ENCODE measurements around the gene MRPL40.

The MRPL40 gene

GRCh38 chr22:19405652-19406051, 26.7 kb upstream of the MRPL40 start:
- Histone ChIP-seq H3F3A (ENCODE audit: insufficient read depth, low read length) (no peaks in the 10 kb centered on the region), H3K36me3 (replicated peaks; ENCODE audit: insufficient read depth, low read length) (peaks cover 16% of the 10 kb centered on the region), H3K27ac (ENCODE audit: low read length) (no peak overlapping the region), H3K4me1 (ENCODE audit: low read length) (no peaks in the 10 kb centered on the region), H3K4me3 (ENCODE audit: low read length) (no peak overlapping the region), H3K9ac (ENCODE audit: low read length) (no peak overlapping the region), H3K9me3 (replicated peaks; ENCODE audit: insufficient read depth, low read length) (no peaks in the 10 kb centered on the region), H3K9me2 (replicated peaks; ENCODE audit: insufficient read depth, low read length) (no peaks in the 10 kb centered on the region), H3K79me2 (ENCODE audit: low read length) (peaks cover 62% of the 10 kb centered on the region), H3K27me3 (replicated peaks; ENCODE audit: insufficient read depth, low read length) (no peaks in the 10 kb centered on the region), H4K20me1 (ENCODE audit: insufficient read depth, low read length) (peaks cover 2% of the 10 kb centered on the region; the same call in 1 of the 2 replicates), H3K4me2 (ENCODE audit: low read depth, low read length) (no peak overlapping the region), H2AFZ (ENCODE audit: low read length) (no peak overlapping the region)
- TF ChIP-seq EZH2 (optimal IDR thresholded peaks at IDR 0.05; ENCODE audit: low read depth, low read length) = no peak
- TF ChIP-seq CTCF (IDR thresholded peaks at IDR 0.05; ENCODE audit: low read length) = no peak
- no peak for TF ChIP-seq EZH2phosphoT487 (IDR thresholded peaks at IDR 0.05; ENCODE audit: low read length)
- no peak for DNase-seq

- Histone ChIP-seq H3K9me3 (replicated peaks; ENCODE audit: insufficient read depth, low read length) (no peaks in the 10 kb centered on the region), H3K9me2 (replicated peaks; ENCODE audit: insufficient read depth, low read length) (no peaks in the 10 kb centered on the region), H3K27ac (ENCODE audit: low read length) (no peak overlapping the region), H3K4me3 (ENCODE audit: low read length) (no peak overlapping the region), H3F3A (ENCODE audit: insufficient read depth, low read length) (no peaks in the 10 kb centered on the region), H3K4me2 (ENCODE audit: low read depth, low read length) (no peak overlapping the region), H2AFZ (ENCODE audit: low read length) (no peak overlapping the region), H3K79me2 (ENCODE audit: low read length) (peaks cover 68% of the 10 kb centered on the region), H4K20me1 (ENCODE audit: insufficient read depth, low read length) (peaks cover 9% of the 10 kb centered on the region), H3K27me3 (replicated peaks; ENCODE audit: insufficient read depth, low read length) (no peaks in the 10 kb centered on the region), H3K36me3 (replicated peaks; ENCODE audit: insufficient read depth, low read length) (peaks cover 20% of the 10 kb centered on the region), H3K9ac (ENCODE audit: low read length) (no peak overlapping the region), H3K4me1 (ENCODE audit: low read length) (no peaks in the 10 kb centered on the region)
- TF ChIP-seq CTCF (IDR thresholded peaks at IDR 0.05; ENCODE audit: low read length) = no peak
- no peak for TF ChIP-seq EZH2phosphoT487 (IDR thresholded peaks at IDR 0.05; ENCODE audit: low read length)
- TF ChIP-seq EZH2 (optimal IDR thresholded peaks at IDR 0.05; ENCODE audit: low read depth, low read length) = no peak
- DNase-seq = no peak
Measured at GRCh38 chr22:19406281-19406811, 26.0 kb upstream of the MRPL40 start.

GRCh38 chr22:19406846-19407245, 25.5 kb upstream of the MRPL40 start:
- Histone ChIP-seq H3K4me3 (ENCODE audit: low read length) (no peak overlapping the region), H3K9me2 (replicated peaks; ENCODE audit: insufficient read depth, low read length) (no peaks in the 10 kb centered on the region), H3K36me3 (replicated peaks; ENCODE audit: insufficient read depth, low read length) (peaks cover 19% of the 10 kb centered on the region), H4K20me1 (ENCODE audit: insufficient read depth, low read length) (peaks cover 14% of the 10 kb centered on the region), H3K27me3 (replicated peaks; ENCODE audit: insufficient read depth, low read length) (no peaks in the 10 kb centered on the region), H3K9ac (ENCODE audit: low read length) (no peak overlapping the region), H3F3A (ENCODE audit: insufficient read depth, low read length) (no peaks in the 10 kb centered on the region), H3K4me2 (ENCODE audit: low read depth, low read length) (no peak overlapping the region), H3K79me2 (ENCODE audit: low read length) (peaks cover 72% of the 10 kb centered on the region), H3K9me3 (replicated peaks; ENCODE audit: insufficient read depth, low read length) (no peaks in the 10 kb centered on the region), H3K4me1 (ENCODE audit: low read length) (no peaks in the 10 kb centered on the region), H3K27ac (ENCODE audit: low read length) (no peak overlapping the region), H2AFZ (ENCODE audit: low read length) (no peak overlapping the region)
- no peak for DNase-seq
- TF ChIP-seq EZH2phosphoT487 (IDR thresholded peaks at IDR 0.05; ENCODE audit: low read length) (no peak), EZH2 (optimal IDR thresholded peaks at IDR 0.05; ENCODE audit: low read depth, low read length) (no peak), CTCF (IDR thresholded peaks at IDR 0.05; ENCODE audit: low read length) (no peak)

Measured in MM.1S (cell line).